ENCODE results near the gene FETUB.

- TF ChIP-seq CTCF (IDR thresholded peaks at IDR 0.05; ENCODE audit: poor library complexity) (no peak), EZH2phosphoT487 (IDR thresholded peaks at IDR 0.05; ENCODE audit: low read depth, severe bottlenecking, unreplicated experiment) (no peak)
Observed at GRCh38 chr3:186624598-186624997, 15.6 kb upstream of the FETUB start.
